Natural killer cell treated with Interleukin-12 subunit alpha and Interleukin-12 subunit beta and Interleukin-15 and Interleukin-18, amount 100 ng/mL, for 72 hours (primary cell): ENCODE results near the gene TMEM176A. TPM values are rescaled to one million over a fixed set of nuclear protein-coding genes. Genes with fewer than 3 reads are reported as not detected.

Source experiments
- ATAC-seq, 2 donors: fragments of 150-1000 bp; cut with Tn5 transposase in 1 of 2; sonication (Bioruptor Pico), chemical (Tn5 transposase) in 1 of 2; 2 replicates each; pipeline ENCODE4 v1.10.0; 2021
- DNase-seq: peaks from one replicate; pipeline ENCODE4 v3.0.0; 2022; ENCODE audit warnings: low spot score
- H3K27ac Mint-ChIP-seq, 2 donors: 1 replicate in 1 of 2; 2 replicates in 1 of 2; pipeline ENCODE4 v1.8.0; 2022; ENCODE audit warnings: mixed read lengths in 2 of 2, mild to moderate bottlenecking in 1 of 2, moderate library complexity in 1 of 2
- H3K27me3 Mint-ChIP-seq, 2 donors: 1 replicate in 1 of 2; 2 replicates in 1 of 2; pipeline ENCODE4 v1.8.0; 2022; ENCODE audit warnings: mixed read lengths in 2 of 2
- H3K36me3 Mint-ChIP-seq: one replicate; pipeline ENCODE4 v1.8.0; 2022; ENCODE audit warnings: mixed read lengths
- H3K4me1 Mint-ChIP-seq, 2 donors: 1 replicate in 1 of 2; 2 replicates in 1 of 2; pipeline ENCODE4 v1.8.0; 2022; ENCODE audit warnings: low read depth in 2 of 2, mixed read lengths in 2 of 2, mild to moderate bottlenecking in 1 of 2
- H3K4me3 Mint-ChIP-seq: one replicate; pipeline ENCODE4 v1.8.0; 2022; ENCODE audit warnings: mixed read lengths
- H3K9me3 Mint-ChIP-seq: 2 replicates; pipeline ENCODE4 v1.8.0; 2022; ENCODE audit warnings: mixed read lengths
- total RNA-seq, 2 donors: library from RNA; stranded (reverse); gene quantifications; one replicate each; pipeline ENCODE4 v1.2.3, GENCODE V29; 2022

The TMEM176A gene
- total RNA-seq, 2 donors from 2014 or later, result 0.64 TPM; not detected in 1

GRCh38 chr7:150818971-150819370, 18.4 kb downstream of the TMEM176A start:
- peaks cover 2% of the 10 kb centered on the region for H3K9me3 Mint-ChIP-seq
- peak in 1 of 2 donors; percentile 59 for ATAC-seq
- H3K27ac Mint-ChIP-seq, result no peak overlapping the region
- H3K4me1 Mint-ChIP-seq, result no peaks in the 10 kb centered on the region
- no peak overlapping the region for H3K4me3 Mint-ChIP-seq
- H3K27me3 Mint-ChIP-seq, result peaks cover 48 to 64% of the 10 kb centered on the region in 2 donors
- DNase-seq, result no peak
- H3K36me3 Mint-ChIP-seq, result peaks cover 19% of the 10 kb centered on the region

DNA sequence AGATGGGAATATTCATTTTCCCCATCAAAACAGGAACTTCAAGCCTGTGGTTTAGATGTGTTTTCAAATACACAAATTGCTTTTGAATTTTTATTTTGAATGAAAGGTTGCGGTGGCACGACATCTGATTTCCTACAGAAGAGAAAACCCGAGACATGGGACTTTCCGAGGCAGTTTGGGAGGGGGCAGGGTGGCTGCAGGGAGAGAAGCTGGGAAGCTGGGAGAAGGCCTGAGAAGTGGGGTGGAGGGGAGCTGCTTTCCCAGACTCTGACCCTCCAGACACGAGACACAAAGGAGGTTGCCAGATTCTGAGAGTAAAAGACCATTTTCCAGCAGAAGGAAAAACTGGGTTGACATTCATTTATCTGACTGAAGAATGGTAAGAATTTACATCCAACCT, 19.6 kb downstream of the TMEM176A start:
- DNase-seq, result no peak
- peaks cover 2% of the 10 kb centered on the region for H3K9me3 Mint-ChIP-seq
- H3K36me3 Mint-ChIP-seq, result peaks cover 19% of the 10 kb centered on the region
- no peak for ATAC-seq
- peaks cover 46 to 54% of the 10 kb centered on the region in 2 donors for H3K27me3 Mint-ChIP-seq
- no peaks in the 10 kb centered on the region for H3K4me1 Mint-ChIP-seq
- no peak overlapping the region for H3K4me3 Mint-ChIP-seq
- H3K27ac Mint-ChIP-seq, result no peak overlapping the region

- peaks cover 46 to 58% of the 10 kb centered on the region in 2 donors for H3K27me3 Mint-ChIP-seq
- H3K27ac Mint-ChIP-seq, result no peak overlapping the region
- H3K36me3 Mint-ChIP-seq, result peaks cover 16% of the 10 kb centered on the region
- H3K9me3 Mint-ChIP-seq, result peaks cover 2% of the 10 kb centered on the region
- no peak overlapping the region for H3K4me3 Mint-ChIP-seq
- DNase-seq (no peak), ATAC-seq (no peak)
- no peaks in the 10 kb centered on the region for H3K4me1 Mint-ChIP-seq
Observed at GRCh38 chr7:150820578-150821198, 20.1 kb downstream of the TMEM176A start.

- Mint-ChIP-seq H3K27ac (no peak overlapping the region), H3K4me1 (no peaks in the 10 kb centered on the region), H3K36me3 (peaks cover 7% of the 10 kb centered on the region), H3K4me3 (no peak overlapping the region), H3K27me3 (peaks cover 45 to 52% of the 10 kb centered on the region in 2 donors), H3K9me3 (no peaks in the 10 kb centered on the region)
- ATAC-seq (no peak), DNase-seq (no peak)
Observed at GRCh38 chr7:150823043-150823442, 22.5 kb downstream of the TMEM176A start.

DNA sequence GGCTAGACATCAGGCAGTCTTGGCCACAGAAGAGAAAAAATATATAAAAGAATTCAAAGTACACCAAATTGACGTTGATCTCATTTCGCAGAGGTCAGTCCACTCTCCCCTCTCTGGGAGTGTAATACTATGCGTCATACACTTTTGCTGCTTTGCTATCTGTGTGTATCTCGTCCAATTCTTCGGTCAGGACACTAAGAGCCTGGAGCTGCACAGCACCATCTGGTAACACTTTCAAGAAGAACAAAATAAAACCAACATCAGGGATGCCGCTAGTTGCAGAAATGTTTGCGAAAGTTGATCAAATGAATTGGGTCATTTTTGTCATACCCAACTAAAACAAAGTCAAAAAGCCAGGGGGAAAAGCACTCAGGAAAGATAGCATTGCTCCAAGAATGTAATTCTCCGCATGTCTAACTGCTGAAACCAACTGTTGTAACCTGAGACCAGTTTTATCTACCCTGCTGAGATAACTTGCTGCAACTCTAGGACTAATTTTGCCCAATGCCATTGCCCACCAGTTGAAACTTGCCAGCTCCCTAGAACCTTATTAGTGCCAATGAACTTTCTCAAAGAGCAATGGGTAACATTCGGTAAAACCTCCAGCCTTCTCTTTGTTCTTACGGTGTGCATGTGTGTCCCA, 23.0 kb downstream of the TMEM176A start:
- peaks cover 46 to 52% of the 10 kb centered on the region in 2 donors for H3K27me3 Mint-ChIP-seq
- DNase-seq, result no peak
- H3K9me3 Mint-ChIP-seq, result no peaks in the 10 kb centered on the region
- H3K4me3 Mint-ChIP-seq, result no peak overlapping the region
- H3K4me1 Mint-ChIP-seq, result no peaks in the 10 kb centered on the region
- H3K27ac Mint-ChIP-seq, result no peak overlapping the region
- H3K36me3 Mint-ChIP-seq, result peaks cover 7% of the 10 kb centered on the region
- no peak for ATAC-seq

- Mint-ChIP-seq H3K27ac (no peak overlapping the region), H3K4me3 (no peak overlapping the region), H3K4me1 (no peaks in the 10 kb centered on the region), H3K36me3 (peaks cover 7% of the 10 kb centered on the region), H3K27me3 (peaks cover 45 to 54% of the 10 kb centered on the region in 2 donors), H3K9me3 (no peaks in the 10 kb centered on the region)
- ATAC-seq (peak in 1 of 2 donors; percentile 27), DNase-seq (no peak)
Observed at GRCh38 chr7:150824379-150825177, 24.0 kb downstream of the TMEM176A start.

DNA sequence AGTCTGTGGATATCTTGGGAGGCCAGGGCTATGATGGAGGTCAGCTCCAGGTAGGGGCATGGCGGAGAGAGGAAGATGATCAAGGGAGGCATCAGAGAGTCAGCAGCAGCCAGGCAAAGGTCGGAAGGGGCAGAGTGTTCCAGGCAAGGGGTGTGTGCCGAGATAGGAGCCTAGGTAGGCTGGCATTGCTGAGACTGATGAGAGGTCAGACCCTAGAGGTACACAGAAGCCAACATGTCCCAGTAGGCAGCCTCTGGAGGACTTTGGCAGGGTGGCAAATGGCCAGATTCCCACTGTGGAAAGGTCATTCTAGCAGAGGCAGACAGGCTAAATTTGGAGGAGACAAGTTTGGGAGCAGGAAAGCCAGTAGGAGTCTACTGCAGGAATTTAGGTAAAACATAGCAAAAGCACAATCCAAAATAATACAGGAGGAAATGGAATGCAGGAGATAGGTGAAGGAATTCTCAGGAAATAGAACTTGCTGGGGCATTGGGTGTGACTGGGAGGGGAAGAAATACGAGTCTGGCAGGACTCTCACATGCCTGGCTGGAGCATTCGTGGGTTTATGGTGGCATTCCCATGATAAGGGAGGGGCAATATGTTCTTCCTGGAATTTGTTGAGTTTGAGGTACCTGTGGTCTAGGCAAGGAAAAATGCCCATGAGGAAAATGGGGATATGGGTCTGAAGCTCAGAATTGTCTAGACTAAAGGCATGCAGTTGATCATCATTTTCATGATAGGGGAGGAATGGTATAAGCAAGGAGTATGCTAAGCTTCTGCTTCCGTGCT, 25.7 kb downstream of the TMEM176A start:
- ATAC-seq, result no peak
- no peak for DNase-seq
- no peaks in the 10 kb centered on the region for H3K4me1 Mint-ChIP-seq
- no peaks in the 10 kb centered on the region for H3K9me3 Mint-ChIP-seq
- H3K27ac Mint-ChIP-seq, result no peak overlapping the region
- H3K4me3 Mint-ChIP-seq, result no peak overlapping the region
- H3K27me3 Mint-ChIP-seq, result peaks cover 48 to 70% of the 10 kb centered on the region in 2 donors
- peaks cover 7% of the 10 kb centered on the region for H3K36me3 Mint-ChIP-seq

GRCh38 chr7:150828384-150828783, 27.8 kb downstream of the TMEM176A start:
- Mint-ChIP-seq H3K9me3 (no peaks in the 10 kb centered on the region), H3K4me3 (no peak overlapping the region), H3K36me3 (no peaks in the 10 kb centered on the region), H3K27ac (no peak overlapping the region), H3K4me1 (no peaks in the 10 kb centered on the region), H3K27me3 (peaks cover 48 to 59% of the 10 kb centered on the region in 2 donors)
- DNase-seq (no peak), ATAC-seq (no peak)

- H3K27me3 Mint-ChIP-seq, result peaks cover 52 to 70% of the 10 kb centered on the region in 2 donors
- DNase-seq, result no peak
- H3K4me3 Mint-ChIP-seq, result no peak overlapping the region
Observed at GRCh38 chr7:150829426-150829825, 28.9 kb downstream of the TMEM176A start.

DNA sequence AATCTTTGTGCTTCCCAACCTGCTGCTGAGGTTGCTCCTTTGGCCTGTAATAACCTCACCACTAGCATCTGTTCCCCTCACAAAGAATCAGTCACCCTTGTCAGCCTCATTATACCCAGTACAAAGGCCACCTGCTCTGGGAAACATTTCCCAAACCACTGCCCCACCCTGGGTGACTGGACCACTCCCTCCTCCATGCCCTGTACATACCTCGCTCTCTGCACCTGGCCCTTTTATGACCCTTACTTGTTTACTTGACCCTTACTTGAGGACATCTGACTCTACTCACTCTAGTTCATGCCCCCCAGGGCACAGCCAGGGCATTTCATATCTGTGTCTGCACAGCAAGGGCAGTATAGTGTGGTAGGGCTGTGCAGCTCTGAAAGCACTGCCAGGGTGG, 30.4 kb downstream of the TMEM176A start:
- Mint-ChIP-seq H3K4me1 (no peaks in the 10 kb centered on the region), H3K36me3 (no peaks in the 10 kb centered on the region), H3K27me3 (peaks cover 52 to 69% of the 10 kb centered on the region in 2 donors), H3K27ac (no peak overlapping the region), H3K4me3 (no peak overlapping the region), H3K9me3 (no peaks in the 10 kb centered on the region)
- no peak for ATAC-seq
- no peak for DNase-seq

More at GRCh38 chr7:150829426-150829825, 28.9 kb downstream of the TMEM176A start:
- Mint-ChIP-seq H3K4me1 (no peaks in the 10 kb centered on the region), H3K9me3 (no peaks in the 10 kb centered on the region), H3K27ac (no peak overlapping the region), H3K36me3 (no peaks in the 10 kb centered on the region)
- ATAC-seq, result no peak

GRCh38 chr7:150831851-150832250, 31.3 kb downstream of the TMEM176A start:
- no peaks in the 10 kb centered on the region for H3K4me1 Mint-ChIP-seq
- no peaks in the 10 kb centered on the region for H3K36me3 Mint-ChIP-seq
- DNase-seq, result no peak
- H3K27me3 Mint-ChIP-seq, result peaks cover 46 to 63% of the 10 kb centered on the region in 2 donors
- no peak for ATAC-seq
- H3K9me3 Mint-ChIP-seq, result no peaks in the 10 kb centered on the region
- H3K27ac Mint-ChIP-seq, result no peak overlapping the region
- H3K4me3 Mint-ChIP-seq, result no peak overlapping the region

DNA sequence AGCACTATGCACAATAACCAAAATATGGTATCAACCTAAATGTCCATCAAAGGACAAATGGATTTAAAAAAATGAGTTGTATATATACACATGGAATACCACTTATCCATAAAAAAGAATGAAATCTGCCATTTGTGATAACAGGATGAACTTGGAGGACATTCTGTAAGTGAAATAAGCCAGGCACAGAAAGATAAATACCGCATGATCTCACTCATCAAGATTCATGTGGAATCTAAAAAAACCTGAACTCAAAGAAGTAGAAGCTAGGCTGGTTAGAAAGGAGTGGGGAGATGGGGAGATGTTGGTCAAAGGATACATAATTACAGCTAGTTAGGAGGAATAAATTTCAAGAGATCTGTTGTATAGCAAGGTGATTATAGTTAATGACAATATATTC, 34.5 kb downstream of the TMEM176A start:
- ATAC-seq (no peak), DNase-seq (no peak)
- H3K27ac Mint-ChIP-seq, result no peak overlapping the region
- no peaks in the 10 kb centered on the region for H3K36me3 Mint-ChIP-seq
- peaks cover 34 to 36% of the 10 kb centered on the region in 2 donors for H3K27me3 Mint-ChIP-seq
- H3K9me3 Mint-ChIP-seq, result no peaks in the 10 kb centered on the region
- no peaks in the 10 kb centered on the region for H3K4me1 Mint-ChIP-seq
- no peak overlapping the region for H3K4me3 Mint-ChIP-seq

DNA sequence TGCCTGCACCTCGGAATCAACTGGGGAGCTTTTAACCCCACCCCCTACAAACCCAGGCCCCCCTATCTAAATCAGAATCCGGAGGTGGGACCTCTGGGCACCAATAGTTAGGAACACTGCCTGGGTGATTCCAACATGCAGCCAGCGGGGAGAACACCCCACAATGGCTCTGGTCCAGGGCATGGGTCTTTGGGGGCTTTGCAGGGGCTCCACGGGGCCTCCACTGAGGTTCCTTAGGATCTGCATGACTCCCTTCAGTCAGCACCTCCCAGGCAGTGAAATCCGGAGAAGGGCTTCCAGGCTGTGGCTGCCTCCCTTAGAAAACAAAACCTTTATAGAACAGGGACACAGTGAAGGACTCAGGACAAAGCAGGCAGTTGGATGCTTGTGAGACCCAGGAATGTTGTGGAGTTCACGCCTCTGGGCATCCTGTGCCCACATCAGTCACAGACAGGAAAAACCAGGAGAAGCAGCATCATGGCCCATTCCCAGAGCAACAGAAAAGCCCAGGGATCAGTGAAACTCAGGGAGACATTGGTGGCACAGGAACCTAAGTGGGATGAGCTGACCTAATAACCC, 35.2 kb downstream of the TMEM176A start:
- Mint-ChIP-seq H3K4me3 (no peak overlapping the region), H3K36me3 (no peaks in the 10 kb centered on the region), H3K4me1 (no peaks in the 10 kb centered on the region), H3K9me3 (no peaks in the 10 kb centered on the region), H3K27me3 (peaks cover 28 to 29% of the 10 kb centered on the region in 2 donors), H3K27ac (no peak overlapping the region)
- ATAC-seq (no peak), DNase-seq (no peak)
